Measurements from ENCODE around the gene WDR82. TPM values are rescaled to one million over a fixed set of nuclear protein-coding genes. Genes with fewer than 3 reads are reported as not detected.

Gene WDR82
- total and polyA plus RNA-seq, 10 of the 15 experiments (the other 5 are each of a cell fraction or from before 2014, with no cell fraction given): 10.1 to 82.4 (median 48.7) TPM

DNA sequence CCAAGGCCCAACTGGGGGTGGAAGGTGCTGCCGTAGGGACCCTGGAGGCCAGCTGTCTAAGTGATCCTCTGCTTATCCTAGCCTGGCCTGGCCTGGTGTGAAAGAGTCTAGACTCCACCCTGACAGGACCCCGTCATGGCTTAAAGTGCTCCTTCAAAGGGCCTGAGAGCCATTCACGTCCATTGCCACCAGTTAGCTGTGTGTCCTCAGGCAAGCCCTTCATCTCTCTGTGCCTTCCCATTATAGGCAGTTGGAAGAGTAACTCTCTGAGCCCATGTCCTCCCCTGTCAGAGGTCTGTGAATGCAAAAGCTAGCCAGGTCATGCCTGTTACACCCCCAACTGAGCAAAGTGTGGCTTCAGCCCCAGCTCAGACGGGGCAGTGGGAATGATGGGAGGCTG is 28.5 kb upstream of the WDR82 start:
- no TSS peak for BruUV-seq (replicated peaks)
- in situ Hi-C loops (cut with MboI) (no loop called here), intact Hi-C loops (cut with micrococcal nuclease; ENCODE audit: unreplicated experiment) (no loop called here)
- Histone ChIP-seq H3K9ac (ENCODE audit: control insufficient read depth, insufficient read depth, low read length) (no peak overlapping the region), H3K4me3 (no peak overlapping the region), H3K9me3 (replicated peaks; ENCODE audit: control insufficient read depth, insufficient read depth, low read length) (no peaks in the 10 kb centered on the region), H3K27ac (ENCODE audit: control insufficient read depth, insufficient read depth) (no peak overlapping the region), H3K36me3 (ENCODE audit: control insufficient read depth in 2 of 2, insufficient read depth in 2 of 2, low read length in 1 of 2) (no peaks in the 10 kb centered on the region; a peak in 1 of 4 replicates), H4K20me1 (ENCODE audit: control insufficient read depth, insufficient read depth) (no peaks in the 10 kb centered on the region), H3K79me2 (ENCODE audit: control insufficient read depth, insufficient read depth, low read length) (no peaks in the 10 kb centered on the region), H3K4me1 (ENCODE audit: control insufficient read depth, insufficient read depth, low read length) (peaks cover 33% of the 10 kb centered on the region), H3K4me2 (ENCODE audit: control insufficient read depth, insufficient read depth) (no peak overlapping the region), H3K27me3 (replicated peaks in 1 of 2; ENCODE audit: control insufficient read depth in 2 of 2, insufficient read depth in 2 of 2, low read length in 1 of 2) (no peaks in the 10 kb centered on the region), H2AFZ (ENCODE audit: control insufficient read depth, low read depth, low read length) (no peak overlapping the region)
- ChIA-PET SMC1A (ENCODE audit: uncharacterized antibody, unreplicated experiment) (interaction anchor here (1.0 to 1.4 kb wide), 2 partner anchors 16 to 32 kb away, joined by 3 to 5 read pairs; no protein-coding TSS in a partner anchor), RAD21 (ENCODE audit: unreplicated experiment) (interaction anchor here (0.9 kb wide), 1 partner anchor 18 kb away, joined by 3 read pairs; no protein-coding TSS in a partner anchor), CTCF (interaction anchor here (0.7 to 1.6 kb wide), 2 partner anchors 32 to 82 kb away, joined by 4 to 12 read pairs; partner anchors contain the start of gene TLR9), POLR2A (no interaction called here)
- ATAC-seq: no peak
- DNase-seq (ENCODE audit: low read depth, low spot score): no peak
- TF ChIP-seq SMAD5 (IDR thresholded peaks at IDR 0.05; ENCODE audit: low read depth) (no peak), ZNF622 (IDR thresholded peaks at IDR 0.05) (no peak), BMI1 (IDR thresholded peaks at IDR 0.05; ENCODE audit: borderline replicate concordance) (no peak), TCF12 (IDR thresholded peaks at IDR 0.05; ENCODE audit: low read depth, low read length) (no peak), RUNX3 (IDR thresholded peaks at IDR 0.05; ENCODE audit: low read length) (no peak), RAD51 (IDR thresholded peaks at IDR 0.05) (no peak), SUPT20H (IDR thresholded peaks at IDR 0.05; ENCODE audit: borderline replicate concordance, control insufficient read depth, low read depth, low read length) (no peak), PRDM15 (CRISPR knock-in tag; IDR thresholded peaks at IDR 0.05) (no peak), CBFB (IDR thresholded peaks at IDR 0.05; ENCODE audit: low read depth) (no peak), ZBED1 (IDR thresholded peaks at IDR 0.05; ENCODE audit: borderline replicate concordance) (no peak), NRF1 (conservative IDR thresholded peaks at IDR 0.05; ENCODE audit: low read depth, low read length) (no peak)
- TF ChIP-seq, protein P1, sequence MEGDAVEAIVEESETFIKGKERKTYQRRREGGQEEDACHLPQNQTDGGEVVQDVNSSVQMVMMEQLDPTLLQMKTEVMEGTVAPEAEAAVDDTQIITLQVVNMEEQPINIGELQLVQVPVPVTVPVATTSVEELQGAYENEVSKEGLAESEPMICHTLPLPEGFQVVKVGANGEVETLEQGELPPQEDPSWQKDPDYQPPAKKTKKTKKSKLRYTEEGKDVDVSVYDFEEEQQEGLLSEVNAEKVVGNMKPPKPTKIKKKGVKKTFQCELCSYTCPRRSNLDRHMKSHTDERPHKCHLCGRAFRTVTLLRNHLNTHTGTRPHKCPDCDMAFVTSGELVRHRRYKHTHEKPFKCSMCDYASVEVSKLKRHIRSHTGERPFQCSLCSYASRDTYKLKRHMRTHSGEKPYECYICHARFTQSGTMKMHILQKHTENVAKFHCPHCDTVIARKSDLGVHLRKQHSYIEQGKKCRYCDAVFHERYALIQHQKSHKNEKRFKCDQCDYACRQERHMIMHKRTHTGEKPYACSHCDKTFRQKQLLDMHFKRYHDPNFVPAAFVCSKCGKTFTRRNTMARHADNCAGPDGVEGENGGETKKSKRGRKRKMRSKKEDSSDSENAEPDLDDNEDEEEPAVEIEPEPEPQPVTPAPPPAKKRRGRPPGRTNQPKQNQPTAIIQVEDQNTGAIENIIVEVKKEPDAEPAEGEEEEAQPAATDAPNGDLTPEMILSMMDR (IDR thresholded peaks at IDR 0.05 in 2 of 3, conservative IDR thresholded peaks at IDR 0.05 in 1 of 3; ENCODE audit: control insufficient read depth in 2 of 3, extremely low read depth in 1 of 3, insufficient read depth in 1 of 3, low read depth in 3 of 3, low read length in 3 of 3): no peak
- no peak for FAIRE-seq
- WGBS (ENCODE audit: insufficient coverage, insufficient replicate concordance, low lambda C conversion rate, missing lambda C conversion rate): 75% methylated on average over 4 of the region's 4 CpGs
